Right lobe of liver (tissue), 6 donors: ENCODE results near the gene APOC4. TPM values are rescaled to one million over a fixed set of nuclear protein-coding genes. Genes with fewer than 3 reads are reported as not detected.
A peak's percentile ranks its signal among the peaks of the same experiment; 100 is the strongest.

Source experiments
- ATAC-seq, 4 donors: fragments of 200-7000 bp; cut with Tn5 transposase; one replicate each; pipeline ENCODE4 v1.9.1; 2020; ENCODE audit warnings: mild to moderate bottlenecking in 4 of 4, moderate library complexity in 4 of 4
- DNase-seq, 3 donors: peaks; one replicate each; pipeline ENCODE4 v3.0.0-alpha.2; 2020
- H3K27ac ChIP-seq, 3 donors: fragments of 200-600 bp; one replicate each; pipeline ENCODE4 v1.8.0; 2022
- H3K27me3 ChIP-seq, 2 donors: fragments of 200-600 bp; one replicate each; pipeline ENCODE4 v1.8.0; 2022
- H3K36me3 ChIP-seq, 4 donors: fragments of 200-600 bp; sonication (generic) in 1 of 4; one replicate each; pipeline versions ENCODE4 v1.5.1 to v1.8.0; 2017 to 2022; ENCODE audit warnings: control low read depth in 1 of 4
- H3K4me1 ChIP-seq, 4 donors: fragments of 200-600 bp; sonication (generic) in 1 of 4; one replicate each; pipeline versions ENCODE4 v1.5.1 to v1.8.0; 2017 to 2022; ENCODE audit warnings: control low read depth in 1 of 4
- H3K4me3 ChIP-seq, 3 donors: fragments of 200-600 bp; one replicate each; pipeline ENCODE4 v1.8.0; 2022
- H3K9me3 ChIP-seq, 4 donors: fragments of 200-600 bp; sonication (generic) in 1 of 4; one replicate each; pipeline versions ENCODE4 v1.5.1 to v1.8.0; 2017 to 2022; ENCODE audit warnings: control low read depth in 1 of 4
- CTCF ChIP-seq, 4 donors: fragments of 200-600 bp in 3 of 4; fragments of 450-650 bp in 1 of 4; IDR thresholded peaks; one replicate each; pipeline versions ENCODE4 v1.5.1 to v1.8.0; 2016 to 2022; ENCODE audit warnings: antibody characterized with exemption in 4 of 4, mild to moderate bottlenecking in 2 of 4
- POLR2A ChIP-seq: fragments of 450-650 bp; IDR thresholded peaks from one replicate; pipeline ENCODE4 v1.6.1; 2017; ENCODE audit warnings: antibody characterized with exemption, mild to moderate bottlenecking
- WGBS: methylation state at CpG from one replicate; pipeline ENCODE4 v1.1.6; 2018; ENCODE audit warnings: low coverage, low lambda C conversion rate; ENCODE audit not compliant: insufficient coverage; ENCODE audit errors: missing lambda C conversion rate; 5-methylcytosine and 5-hydroxymethylcytosine counted together
- intact Hi-C, 2 donors: fragments of 100-400 bp; cut with DNase I; formaldehyde crosslinking; loops; one replicate each; pipeline versions ENCODE4 v1.11.2 to v1.14.1; 2022
- long read RNA-seq: library from polyadenylated mRNA; unstranded; transcript quantifications from one replicate; pipeline ENCODE4 v2.0.0, GENCODE V29; 2019
- total RNA-seq, 6 experiments: library from RNA; depleted of rRNA in 2 of 6; stranded (reverse); fragments of >200 nt in 2 of 6; fragmentation: NEBNext Ultra II Directional in 3 of 6; extraction: Animal tissue kit (Norgen Biotek cat#: 25700) in 3 of 6; gene quantifications; one replicate each; pipeline versions ENCODE4 v1.1.0 to v1.2.4, GENCODE V29; 2016 to 2023
- donor health status: DM: no; HTN: yes; CAD: no.
- donor health status: DM: no; HTN: no; CAD: no.
- donor health status: DM: no; HTN: no; CAD: no.
- donor health status: DM: no; HTN: yes; CAD: no.
- donor health status: DM: no; HTN: yes; CAD: no.

The APOC4 gene
- total RNA-seq: 100 to 1,000 TPM in 5 of 6 experiments, 10 to 100 TPM in 1; 55.6 to 462 (median 203) TPM
- long read RNA-seq, transcript APOC4-202 (3 exons, 615 nt): major isoform, 276 of 278 reads
- long read RNA-seq, partial matches to known transcripts: 0 of 278 reads
- long read RNA-seq, other reads (novel, unspliced or antisense): 2 of 278 reads

- WGBS: 41% methylated on average over 6 of the region's 14 CpGs
- Histone ChIP-seq H3K27ac (peak within 1 kb of the TSS; percentile 74 to 96 (median 91)), H3K4me1 (peaks cover 0 to 19% (median 6%) of the 10 kb centered on the region in 4 donors), H3K36me3 (no peaks in the 10 kb centered on the region), H3K4me3 (peak within 1 kb of the TSS; percentile 42 to 85 (median 78)), H3K27me3 (no peaks in the 10 kb centered on the region), H3K9me3 (no peaks in the 10 kb centered on the region)
- TF ChIP-seq CTCF (IDR thresholded peaks at IDR 0.05) (no peak), POLR2A (peak; percentile 75)
- ATAC-seq (peak; percentile 60 to 80 (median 68)), DNase-seq (peak; percentile 79 to 94 (median 92))
- intact Hi-C loops: no loop called here
Measured at GRCh38 chr19:44942067-44942571, at the start of gene APOC4. Gene APOC4 (plus strand): TSS chr19:44942237. CDS start chr19:44942278, 41 bp downstream.

- ATAC-seq (no peak), DNase-seq (no peak)
- 82% methylated on average over 4 of the region's 7 CpGs for WGBS
- no peak overlapping the region for H3K27ac ChIP-seq
- intact Hi-C loops: no loop called here
- no peak overlapping the region for H3K4me3 ChIP-seq
- no peaks in the 10 kb centered on the region for H3K27me3 ChIP-seq
- TF ChIP-seq POLR2A: no peak
- TF ChIP-seq CTCF (IDR thresholded peaks at IDR 0.05): no peak
- H3K4me1 ChIP-seq: peaks cover 0 to 23% (median 8%) of the 10 kb centered on the region in 4 donors
- H3K36me3 ChIP-seq: peaks cover 0 to 35% (median 19%) of the 10 kb centered on the region in 4 donors
- H3K9me3 ChIP-seq: no peaks in the 10 kb centered on the region
Measured at GRCh38 chr19:44892932-44893331, 49.1 kb upstream of the APOC4 start.

GRCh38 chr19:44893332-44894051, 48.5 kb upstream of the APOC4 start:
- ATAC-seq: no peak
- no peak overlapping the region for H3K4me3 ChIP-seq
- intact Hi-C loops: no loop called here
- TF ChIP-seq POLR2A (no peak), CTCF (IDR thresholded peaks at IDR 0.05) (no peak)
- H3K9me3 ChIP-seq: no peaks in the 10 kb centered on the region
- H3K36me3 ChIP-seq: peaks cover 0 to 31% (median 18%) of the 10 kb centered on the region in 4 donors
- peaks cover 0 to 23% (median 8%) of the 10 kb centered on the region in 4 donors for H3K4me1 ChIP-seq
- no peaks in the 10 kb centered on the region for H3K27me3 ChIP-seq
- DNase-seq: no peak
- no peak overlapping the region for H3K27ac ChIP-seq
- WGBS: 86% methylated on average over 10 of the region's 18 CpGs

GRCh38 chr19:44894052-44894400, 48.0 kb upstream of the APOC4 start:
- ATAC-seq (no peak), DNase-seq (no peak)
- intact Hi-C loops: no loop called here
- peaks cover 0 to 23% (median 8%) of the 10 kb centered on the region in 4 donors for H3K4me1 ChIP-seq
- H3K9me3 ChIP-seq: no peaks in the 10 kb centered on the region
- no peak overlapping the region for H3K27ac ChIP-seq
- H3K4me3 ChIP-seq: no peak overlapping the region
- H3K27me3 ChIP-seq: no peaks in the 10 kb centered on the region
- H3K36me3 ChIP-seq: peaks cover 0 to 31% (median 18%) of the 10 kb centered on the region in 4 donors
- TF ChIP-seq CTCF (IDR thresholded peaks at IDR 0.05) (no peak), POLR2A (no peak)
- WGBS: 100% methylated on average over 3 of the region's 6 CpGs
